NCI-H2171 treated with DMSO at 0.1 percent for 48 hours (cell line): ENCODE data around the gene BLOC1S2.
A peak's percentile ranks its signal among the peaks of the same experiment; 100 is the strongest.
"Not testable (repeated sequence)": the region's sequence is repeated elsewhere in the genome, so short reads cannot be mapped to it uniquely, and the experiment has no call there.

Experiments
- DNase-seq: peaks from one replicate; lab custom pipeline; 2025; lab: John Stamatoyannopoulos, UW

Gene BLOC1S2

DNA sequence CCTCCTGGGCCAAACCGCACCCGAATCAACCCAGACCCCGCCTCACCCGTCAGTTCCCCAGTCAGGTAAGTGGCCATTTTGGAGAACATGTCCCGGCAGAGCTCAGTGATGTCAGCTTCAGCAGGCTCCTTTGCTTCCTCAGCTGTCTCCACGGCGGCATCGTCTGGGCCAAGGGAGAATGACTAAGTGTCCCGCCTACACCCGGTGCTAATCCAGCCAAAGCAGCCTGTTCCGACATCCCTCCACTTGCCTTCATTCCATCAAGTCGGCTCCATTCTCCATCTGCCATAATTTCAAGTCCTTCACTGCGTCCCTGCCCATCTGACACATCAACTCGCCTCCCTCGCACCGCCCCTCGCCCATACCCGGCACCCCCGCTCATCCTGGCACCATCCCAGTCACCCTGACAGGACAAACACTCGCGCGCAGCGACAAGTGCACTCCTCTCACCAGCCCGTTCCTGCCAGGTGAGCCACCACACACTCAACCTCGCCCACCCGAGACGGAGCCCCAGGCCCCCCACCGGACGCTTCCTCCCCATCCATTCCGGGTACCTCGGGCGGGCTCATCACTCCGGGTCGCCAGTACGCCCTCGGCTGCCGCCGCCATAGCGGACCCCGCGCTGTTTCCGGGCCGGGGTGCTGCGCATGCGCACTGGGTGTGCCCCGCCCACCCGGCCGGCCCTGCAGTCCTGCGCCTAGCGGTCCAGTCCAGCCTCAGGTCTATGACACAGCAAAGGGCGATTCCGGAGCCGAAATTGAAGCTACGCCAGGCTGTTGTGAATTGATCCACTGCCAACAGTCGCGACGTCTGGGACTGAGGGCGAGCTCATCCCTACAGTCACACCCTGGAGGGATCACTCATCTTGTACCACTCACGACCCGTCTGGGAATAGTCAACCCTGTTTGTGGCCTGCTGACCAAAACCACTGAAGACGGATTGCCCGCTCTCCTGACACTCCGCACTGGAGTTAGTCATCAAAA is at the start of gene BLOC1S2:
TSS of gene BLOC1S2 (minus strand) at position 630 of the 983 bp plus-strand sequence. CDS start at position 609, 21 bp downstream.
- DNase-seq = peak; percentile 75

DNA sequence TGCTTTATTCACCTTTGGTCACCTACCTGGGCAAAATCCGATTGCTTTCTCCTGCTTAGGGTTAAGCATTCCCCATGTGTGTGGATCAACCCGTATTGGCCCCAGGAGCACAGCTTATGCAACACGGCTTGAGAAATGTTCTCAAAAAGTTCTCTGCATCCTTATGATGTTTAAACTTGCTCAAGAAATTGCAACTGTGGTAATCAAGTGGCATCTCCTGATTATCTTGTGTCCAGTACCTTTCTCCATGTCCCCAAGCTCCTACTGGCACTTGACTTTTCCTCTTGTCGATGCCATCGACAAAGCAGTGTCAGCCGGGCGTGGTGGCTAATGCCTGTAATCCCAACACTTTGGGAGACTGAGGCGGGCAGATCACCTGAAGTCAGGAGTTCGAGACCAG is 48.3 kb upstream of the BLOC1S2 start:
- no peak for DNase-seq

DNA sequence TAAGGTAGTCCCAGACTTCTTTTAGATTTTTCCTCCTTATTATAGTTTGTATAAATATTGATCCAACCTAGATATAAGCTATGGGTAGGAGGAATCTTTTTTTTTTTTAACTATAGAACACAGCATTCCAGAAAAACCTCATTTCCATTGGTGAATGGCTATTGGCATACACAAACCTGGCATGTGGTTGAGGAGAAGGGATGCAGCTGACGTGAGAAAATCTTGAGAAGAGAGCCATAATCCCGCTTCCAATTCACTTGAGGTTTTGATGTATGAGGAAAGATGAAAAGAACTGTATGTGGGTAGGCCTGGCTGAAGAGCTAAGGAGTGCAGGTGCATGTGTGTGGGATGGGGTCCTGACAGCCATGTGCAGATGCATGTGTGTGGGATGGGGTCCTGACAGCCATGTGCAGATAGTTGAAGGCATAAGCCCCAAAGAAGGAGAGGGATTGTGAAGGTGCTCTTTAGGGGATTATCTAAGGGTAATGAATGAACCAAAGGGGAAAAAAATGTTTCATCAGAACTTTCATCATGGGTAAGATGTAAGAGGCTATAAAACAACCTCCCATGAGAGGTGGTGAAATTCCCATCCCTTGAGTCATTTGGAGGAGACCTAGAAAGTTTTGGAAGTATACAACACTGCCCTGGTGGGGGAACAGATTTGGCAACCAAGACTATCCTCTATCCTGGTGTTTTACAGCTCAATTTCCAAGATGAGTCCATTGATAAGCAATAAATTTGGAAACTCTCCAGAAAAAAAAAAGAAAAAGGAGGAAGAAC is 47.4 kb upstream of the BLOC1S2 start:
- DNase-seq = no peak

DNA sequence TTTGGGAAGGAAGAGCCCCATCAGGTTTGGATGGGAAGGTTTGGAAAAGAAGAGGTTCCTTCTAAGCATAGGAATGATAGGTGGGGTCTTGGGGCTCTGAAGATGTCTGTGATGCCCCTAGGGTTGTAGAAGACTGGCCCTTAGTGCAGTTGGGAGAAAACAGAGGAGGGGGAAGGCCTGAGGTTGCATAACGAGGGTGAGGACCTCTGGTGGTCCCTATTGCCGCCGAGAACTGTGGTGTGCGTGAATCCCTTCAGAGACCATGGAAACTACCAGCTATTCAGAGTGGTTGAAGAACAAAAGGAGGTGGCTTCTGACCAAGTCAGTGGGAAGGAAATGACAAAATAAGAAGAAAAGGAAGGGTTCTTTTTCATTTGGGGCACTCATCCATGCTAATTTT is 46.6 kb upstream of the BLOC1S2 start:
- DNase-seq = no peak

DNA sequence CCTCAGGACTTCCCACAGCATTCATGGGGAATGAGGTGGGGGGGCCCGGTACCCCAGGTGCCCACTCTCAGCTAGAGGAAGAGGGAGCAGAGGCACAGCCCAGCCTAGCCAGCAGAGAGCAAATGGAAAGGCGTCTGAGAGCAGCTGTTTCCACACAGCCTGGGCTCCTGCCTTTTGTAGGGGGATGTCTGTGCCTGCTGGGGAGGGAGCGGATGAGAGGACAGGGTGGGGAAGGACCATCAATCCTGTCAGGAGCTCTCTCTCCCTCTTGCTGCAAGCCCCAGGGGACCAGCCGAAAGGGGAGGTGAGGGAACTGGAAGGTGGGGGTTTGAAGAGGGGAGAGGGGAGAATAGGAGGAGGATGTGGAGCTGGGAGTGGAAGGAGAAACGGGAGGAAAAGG is 43.6 kb upstream of the BLOC1S2 start, which contains the start of gene PKD2L1:
TSS of gene PKD2L1 (minus strand) at position 150 of the 400 bp plus-strand sequence. CDS start at position 25, 125 bp downstream.
- peak; percentile 14 for DNase-seq

DNA sequence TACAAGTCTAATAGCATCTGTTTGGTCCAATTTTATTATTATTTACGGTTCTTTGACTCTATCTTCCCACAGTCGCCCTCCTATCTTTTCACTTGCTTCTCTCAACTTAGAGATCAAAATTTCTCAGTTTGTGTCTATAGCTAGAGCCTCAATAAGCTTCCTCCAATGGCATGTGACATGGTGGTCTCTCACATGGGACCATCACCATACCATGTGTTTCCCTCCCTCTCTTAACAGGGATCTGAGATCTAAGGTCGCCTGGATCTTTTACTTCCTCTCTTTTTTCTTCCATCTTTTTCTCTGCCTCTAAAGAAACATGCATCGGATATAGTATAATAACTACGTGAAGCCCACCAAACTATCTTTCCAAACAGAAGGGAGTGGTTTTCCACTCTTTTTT is 41.7 kb upstream of the BLOC1S2 start:
- DNase-seq = no peak

DNA sequence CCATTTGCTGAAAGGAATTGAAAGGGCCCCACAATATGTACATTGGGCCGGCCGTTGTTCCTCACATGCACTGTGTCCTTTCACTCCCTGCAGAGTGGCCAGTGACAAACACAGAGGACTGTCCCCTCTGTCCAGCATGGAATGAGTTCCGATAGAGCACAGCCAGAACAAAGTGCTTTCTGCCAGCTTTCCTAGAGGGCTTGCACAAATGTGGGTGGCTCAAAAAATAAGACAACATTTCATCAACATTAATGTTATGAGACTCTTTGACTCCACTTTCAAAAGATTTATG is 41.2 kb upstream of the BLOC1S2 start:
- DNase-seq = no peak

DNA sequence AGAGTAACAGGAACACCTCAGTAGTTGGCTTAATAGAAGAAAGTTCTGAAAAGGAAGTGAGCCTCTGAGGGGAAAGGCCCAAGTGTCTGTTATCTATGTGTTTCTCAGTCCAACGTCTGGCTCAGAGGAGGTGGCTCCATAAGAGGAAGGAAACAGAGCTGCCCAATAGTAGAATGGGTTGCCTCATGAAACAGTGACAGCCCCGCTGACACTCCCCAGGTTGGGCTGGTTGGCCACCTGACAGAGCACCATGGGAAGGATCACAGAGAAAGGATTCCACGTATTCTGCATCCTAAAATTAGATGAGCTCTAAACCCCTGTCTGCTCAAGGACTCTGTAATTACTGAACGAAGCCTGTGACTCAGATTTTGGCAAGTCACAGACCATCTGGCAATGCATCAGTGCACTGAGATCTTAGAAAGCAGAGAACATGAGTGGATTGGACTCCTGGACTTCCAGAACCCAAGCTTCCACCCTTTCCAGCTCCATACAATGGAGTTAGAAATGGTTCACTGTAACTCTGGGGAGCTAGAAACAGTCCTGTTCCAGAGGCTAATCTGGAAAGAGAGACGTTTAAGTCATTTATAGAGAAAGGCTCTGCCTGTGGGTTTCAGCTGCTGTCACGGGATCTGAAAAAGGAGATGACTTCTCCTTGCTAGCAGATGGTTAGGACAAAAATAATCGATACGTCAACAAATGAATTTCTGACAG is 40.7 kb upstream of the BLOC1S2 start:
- DNase-seq = peak; percentile 74

DNA sequence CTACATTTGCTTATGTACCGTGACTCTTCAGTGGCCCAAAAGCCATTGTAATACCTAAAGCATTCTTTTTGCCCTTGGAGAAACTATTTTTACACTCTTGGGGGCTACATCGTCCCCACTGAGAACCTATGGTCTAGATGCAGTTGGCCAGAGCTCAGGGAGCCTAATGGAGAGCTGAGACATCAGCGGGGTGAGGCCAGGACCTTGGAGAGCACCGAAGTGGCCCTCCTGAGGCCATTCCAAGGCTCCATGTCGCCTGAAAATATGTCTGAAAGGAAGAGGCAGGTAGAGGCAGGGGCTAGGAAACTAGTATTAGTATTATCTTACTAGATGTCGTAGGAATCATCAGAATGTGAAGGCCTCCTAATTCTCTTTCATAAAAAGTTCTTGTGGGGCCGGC is 38.7 kb upstream of the BLOC1S2 start:
- no peak for DNase-seq

DNA sequence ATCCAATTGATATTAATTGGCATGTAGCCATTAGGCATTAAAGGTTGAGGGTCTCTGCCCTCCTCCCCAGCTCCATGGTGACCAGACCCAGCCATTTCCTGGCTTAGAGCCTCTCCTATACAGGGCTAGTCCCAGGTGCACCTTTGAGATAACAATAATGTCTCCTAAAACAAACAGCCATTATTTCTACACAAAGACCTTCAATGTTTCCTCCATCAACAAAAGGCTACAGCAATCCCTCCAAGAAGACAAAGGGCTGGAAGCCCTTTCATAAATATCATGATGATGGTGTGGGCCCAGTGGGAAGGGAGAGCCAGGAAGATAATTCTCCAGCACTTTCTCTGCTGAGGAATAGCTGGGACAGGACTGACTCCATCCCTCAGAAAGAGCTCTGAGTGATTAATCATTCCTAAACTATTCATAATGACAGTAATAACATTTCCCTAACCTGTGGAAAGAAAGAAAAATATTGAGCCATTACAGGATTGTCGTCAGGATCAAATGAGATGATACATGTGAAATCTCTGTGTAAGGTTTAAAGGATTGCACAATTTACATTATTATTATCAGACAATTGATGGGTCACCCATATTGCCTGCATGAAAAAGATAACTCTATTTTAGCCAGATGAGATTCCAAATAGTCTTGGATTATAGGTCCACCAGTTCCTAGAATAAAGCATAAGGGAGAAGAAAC is 33.4 kb upstream of the BLOC1S2 start:
- no peak for DNase-seq

DNA sequence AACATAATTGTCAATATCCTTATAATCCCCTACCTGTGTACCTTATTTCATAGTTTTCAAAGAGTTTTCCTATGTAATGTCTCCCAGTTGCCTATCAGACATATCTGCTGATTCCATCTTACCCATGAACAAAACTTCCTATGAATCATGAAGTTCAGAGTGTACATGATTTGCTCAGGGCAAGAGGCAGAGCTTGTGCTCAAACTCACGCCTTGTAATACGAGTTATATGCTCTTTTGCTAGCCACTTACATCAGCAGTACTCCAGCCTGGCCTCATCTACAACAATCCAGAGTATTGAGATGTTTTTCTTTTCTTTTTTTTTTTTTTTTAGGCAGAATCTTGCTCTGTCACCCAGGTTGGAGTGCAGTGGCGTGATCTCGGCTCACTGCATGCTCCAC is 31.7 kb upstream of the BLOC1S2 start:
- DNase-seq = no peak

DNA sequence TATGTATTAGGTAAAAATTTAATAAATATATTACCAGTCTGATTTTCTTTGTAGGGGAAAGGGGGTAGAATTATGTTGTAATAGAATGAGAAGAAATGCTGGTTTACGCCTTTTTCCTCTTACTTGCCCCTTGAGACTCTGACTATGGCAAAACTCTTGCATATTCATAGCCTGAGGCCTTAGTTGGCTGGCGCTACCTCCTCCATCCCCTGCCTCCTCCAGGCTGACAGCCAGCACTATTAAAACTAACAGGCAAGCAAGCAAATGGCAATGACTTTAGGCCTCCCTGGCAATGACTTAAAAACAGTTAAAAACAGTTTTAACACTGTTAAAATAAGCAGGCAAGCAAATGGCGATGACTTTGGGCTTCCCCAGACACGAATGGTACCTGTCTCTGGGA is 29.1 kb upstream of the BLOC1S2 start:
- no peak for DNase-seq

DNA sequence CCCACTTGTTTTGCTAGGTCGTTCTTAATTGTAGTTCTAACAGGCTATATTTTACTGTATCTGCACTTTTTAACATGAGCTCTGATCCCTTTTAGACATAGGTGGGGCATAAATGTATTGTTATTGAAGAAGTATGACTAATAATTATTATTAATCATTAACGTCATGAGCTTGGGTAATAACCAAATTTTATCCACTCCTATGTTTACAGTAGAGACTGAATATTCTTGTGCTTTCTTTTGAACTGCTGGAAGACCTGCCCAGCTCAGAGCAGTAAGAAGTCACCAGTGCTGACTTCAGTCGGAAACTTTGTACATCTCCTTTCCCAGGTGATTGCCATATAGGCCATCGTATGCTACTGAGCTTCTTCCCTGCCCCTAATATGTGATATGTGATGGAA is 24.8 kb upstream of the BLOC1S2 start:
- DNase-seq = no peak

DNA sequence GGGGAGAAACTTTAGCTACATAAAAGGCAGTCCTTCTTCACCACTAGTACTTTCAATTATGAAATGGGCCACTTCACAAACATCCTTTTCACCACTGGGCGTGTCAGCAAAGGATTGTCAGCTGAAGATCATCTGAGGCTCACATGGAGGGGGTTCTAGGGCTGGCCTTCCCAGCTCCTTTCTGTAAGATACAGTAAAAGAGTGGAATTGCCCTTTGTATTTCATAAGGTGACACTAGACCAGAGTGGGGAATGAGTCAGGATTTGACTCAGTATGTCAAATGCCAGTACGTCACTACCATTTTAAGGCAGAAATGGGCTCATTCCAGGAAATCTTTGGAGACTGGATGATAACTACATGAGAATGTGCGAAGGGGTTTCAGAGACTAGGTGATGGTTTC is 21.2 kb upstream of the BLOC1S2 start:
- no peak for DNase-seq

DNA sequence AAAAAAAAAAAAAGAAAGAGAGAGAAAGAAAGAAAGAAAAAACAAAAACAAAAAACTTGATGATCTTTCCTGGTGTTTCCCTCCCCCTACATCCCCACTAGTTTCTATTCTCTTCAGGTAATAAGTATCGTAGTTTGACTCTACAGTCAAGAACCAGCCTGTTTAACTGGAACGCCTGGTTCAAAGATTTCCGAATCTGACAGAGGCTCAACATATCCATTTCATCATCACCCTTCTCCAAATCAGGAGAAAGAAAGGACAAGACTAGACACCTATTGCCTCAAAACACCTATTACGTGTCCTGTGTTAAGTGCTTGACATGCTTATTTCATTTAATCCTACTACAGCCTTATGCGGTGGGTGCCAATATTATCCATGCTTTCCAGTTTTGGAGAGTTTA is 20.4 kb upstream of the BLOC1S2 start:
- DNase-seq = no peak

DNA sequence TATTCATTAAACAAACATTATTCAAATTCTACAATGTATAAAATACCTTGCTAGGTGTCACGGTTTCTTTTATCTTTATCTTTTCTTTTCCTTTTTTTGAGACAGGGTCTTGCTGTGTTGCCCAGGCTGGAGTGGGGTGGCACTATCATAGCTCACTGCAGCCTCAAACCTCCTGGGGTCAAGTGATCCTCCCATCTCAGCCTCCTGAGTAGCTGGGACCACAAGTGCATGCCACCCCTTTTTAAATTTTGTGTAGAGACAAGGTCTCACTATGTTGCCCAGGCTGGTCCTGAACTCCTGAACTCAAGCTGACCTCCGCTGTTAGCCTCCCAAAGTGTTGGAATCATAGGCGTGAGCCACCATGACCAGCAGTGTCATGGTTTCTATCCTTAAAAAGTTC is 17.9 kb upstream of the BLOC1S2 start:
- DNase-seq = no peak

DNA sequence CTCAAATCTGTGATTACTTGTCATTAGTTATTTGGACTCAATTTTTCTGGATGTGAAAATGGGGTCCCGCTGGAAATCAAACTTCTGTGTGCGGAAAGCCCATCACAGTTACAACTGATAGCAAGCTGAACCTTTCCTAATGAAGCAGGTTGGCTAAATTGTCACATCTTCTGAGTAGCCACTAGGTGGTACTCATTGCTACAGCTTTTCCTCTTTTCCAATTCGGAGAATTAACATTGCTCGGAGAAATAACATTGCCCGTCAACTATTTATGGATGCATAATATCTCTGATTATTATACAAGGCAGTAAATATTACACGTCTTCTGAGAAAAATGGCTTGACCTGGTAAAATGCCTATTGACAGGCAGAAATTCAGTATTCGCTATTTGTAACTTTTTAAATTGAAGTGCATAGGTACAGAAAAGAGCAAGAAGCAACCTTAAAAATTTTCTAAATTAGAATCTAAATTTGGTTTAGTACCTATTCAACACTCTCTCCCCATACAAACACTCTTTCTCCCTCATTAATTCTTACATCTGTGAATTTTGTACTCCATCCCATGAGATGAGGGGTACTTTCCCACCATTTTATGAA is 17.3 kb upstream of the BLOC1S2 start:
- DNase-seq = peak; percentile 12

DNA sequence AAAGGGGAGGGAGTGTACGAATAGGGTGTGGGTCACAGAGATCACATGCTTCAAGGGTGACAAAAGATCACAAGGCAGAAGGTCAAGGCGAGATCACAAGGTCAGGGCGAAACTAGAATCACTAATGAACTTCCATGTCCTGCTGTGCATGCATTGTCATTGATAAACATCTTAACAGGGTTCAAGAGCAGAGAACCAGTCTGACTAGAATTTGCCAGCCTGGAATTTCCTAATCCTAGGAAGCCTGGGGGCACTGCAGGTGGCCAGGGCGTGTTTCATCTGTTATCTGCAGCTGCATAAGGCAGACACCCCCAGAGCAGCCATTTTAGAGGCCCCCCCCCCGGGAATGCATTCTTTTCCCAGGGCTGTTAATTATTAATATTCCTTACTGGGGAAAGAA is 14.6 kb upstream of the BLOC1S2 start:
- not testable (repeated sequence) for DNase-seq

DNA sequence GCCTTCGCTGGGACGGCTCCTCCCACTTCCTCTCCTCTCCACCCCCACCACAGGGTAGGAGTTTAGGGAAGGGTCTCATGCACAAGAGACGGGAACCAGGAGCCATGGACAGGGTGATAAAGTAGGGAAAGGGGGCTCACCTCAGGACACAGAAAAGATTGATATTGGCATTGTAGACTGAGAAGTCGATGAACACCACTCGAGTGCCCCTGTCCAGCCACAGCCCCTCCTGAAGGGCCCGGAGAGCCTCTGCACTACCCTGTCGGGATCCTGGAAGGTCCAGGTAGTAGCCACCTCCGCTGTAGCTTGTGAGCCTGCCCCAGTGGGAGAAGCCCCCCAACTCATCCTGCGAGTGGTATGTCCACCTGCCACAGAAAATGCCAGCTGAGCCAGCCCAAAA is 10.8 kb upstream of the BLOC1S2 start:
- DNase-seq = no peak

DNA sequence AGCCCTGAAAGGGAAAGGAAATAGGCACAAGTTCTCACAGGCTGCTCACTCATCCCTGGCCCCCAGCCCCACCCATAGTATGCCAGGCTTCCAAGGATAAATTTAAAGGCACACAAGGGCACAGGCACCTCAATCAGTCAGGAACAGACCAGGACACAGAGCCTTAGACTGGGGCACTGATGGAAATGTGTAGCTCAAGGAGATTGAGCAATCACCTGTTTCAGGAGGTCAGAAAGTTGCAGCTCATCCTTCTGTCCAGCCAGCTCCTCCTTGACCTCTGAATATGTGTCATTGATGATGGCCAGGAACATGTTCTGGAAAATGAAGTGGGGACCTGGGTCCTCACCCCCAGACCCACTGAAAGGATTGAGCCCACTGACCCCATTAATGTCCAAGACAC is 6.6 kb upstream of the BLOC1S2 start:
- DNase-seq = no peak

DNA sequence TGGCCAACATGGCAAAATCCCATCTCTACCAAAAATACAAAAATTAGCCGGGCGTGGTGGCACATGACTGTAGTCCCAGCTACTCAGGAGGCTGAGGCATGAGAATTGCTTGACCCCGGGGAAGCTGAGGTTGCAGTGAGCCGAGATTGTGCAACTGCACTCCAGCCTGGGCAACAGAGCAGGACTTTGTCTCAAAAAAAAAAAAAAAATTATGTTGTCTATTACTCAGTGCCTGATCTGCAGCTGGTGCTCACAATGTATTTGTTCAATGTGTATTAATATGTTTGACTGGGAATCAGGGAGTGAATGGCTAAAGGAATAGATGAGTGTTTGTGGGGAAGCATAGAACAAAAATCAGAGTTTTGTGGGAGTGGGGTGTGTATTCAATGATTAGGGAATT is 5.8 kb upstream of the BLOC1S2 start:
- not testable (repeated sequence) for DNase-seq
